Measurements from ENCODE around the gene CRIP3. TPM values are rescaled to one million over a fixed set of nuclear protein-coding genes. Genes with fewer than 3 reads are reported as not detected.
A peak's percentile ranks its signal among the peaks of the same experiment; 100 is the strongest.
"Not testable (repeated sequence)": the region's sequence is repeated elsewhere in the genome, so short reads cannot be mapped to it uniquely, and the experiment has no call there.

CRIP3 gene
- 1 to 10 TPM; 1.8 to 2.0 TPM for total RNA-seq
- 2.6 TPM for polyA plus RNA-seq (2013, experiment 1 of 2)
- polyA plus RNA-seq (2013, experiment 2 of 2), result 3.0 TPM
- 0 to 1.3 (median 0.30) reads per million in 172 experiments for total RNA-seq

DNA sequence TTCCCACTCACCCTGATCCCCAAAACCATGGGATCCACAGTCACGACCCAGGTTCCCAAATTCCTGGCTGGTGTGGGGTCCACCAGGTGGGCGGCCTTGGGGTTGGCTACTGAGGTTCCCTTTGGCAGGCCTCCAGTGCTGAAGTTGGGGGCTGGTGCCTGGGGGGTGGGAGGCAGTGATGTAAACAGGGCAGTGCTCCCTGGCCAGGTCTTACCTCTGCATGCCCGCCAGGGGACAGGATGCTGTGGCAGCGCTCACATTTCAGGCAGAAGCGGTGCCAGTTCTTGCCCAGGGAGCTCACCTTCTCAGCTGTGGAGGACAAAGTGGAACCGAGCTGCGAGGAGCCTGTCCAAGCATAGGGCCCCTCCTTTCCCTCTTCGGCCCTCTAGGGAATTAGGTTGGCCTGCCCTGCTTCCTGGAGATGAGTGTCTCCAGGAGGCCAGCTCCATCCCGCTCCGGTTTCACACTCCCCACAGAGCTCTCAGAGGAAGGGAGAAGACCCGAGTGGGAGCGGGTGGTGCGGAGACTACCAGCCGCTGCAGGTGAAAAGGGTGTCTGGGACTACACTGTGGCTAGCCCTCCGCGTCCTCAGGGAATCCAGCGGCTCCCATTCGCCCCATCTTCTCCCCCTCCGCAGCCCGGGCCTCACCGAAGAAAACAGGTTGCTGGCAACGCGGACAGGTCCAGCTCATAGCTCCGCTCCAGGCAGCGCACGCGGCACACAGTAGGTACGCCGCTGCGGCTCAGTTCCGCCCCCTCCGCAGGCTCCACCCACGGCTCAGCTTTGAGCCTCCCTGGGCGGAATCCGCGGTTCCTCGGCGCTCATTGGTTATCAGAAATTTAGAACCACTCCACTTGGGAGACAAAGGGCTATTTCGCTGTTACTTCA lies at the start of gene CRIP3:
Gene CRIP3 (minus strand): TSS at position 726 of the 889 bp plus-strand sequence. CDS start 34 bp downstream, at position 692.
- intact Hi-C loops (cut with DNase I, micrococcal nuclease), result loop anchor here (1.0 to 2.0 kb wide), 2 partner anchors 90 kb away; no protein-coding TSS in a partner anchor
- peak within 1 kb of the TSS in 1 of 2 donors; percentile 22 for H3K27ac ChIP-seq (ENCODE audit: low read depth in 1 of 2, low read length in 2 of 2)
- peak; percentile 54 for TF ChIP-seq CTCF (IDR thresholded peaks at IDR 0.05)
- Mint-ChIP-seq H3K27ac (no peak within 1 kb of the TSS), H3K9me3 (no peaks in the 10 kb centered on the region), H3K4me3 (peak within 1 kb of the TSS; percentile 82), H3K36me3 (ENCODE audit: low read depth) (no peaks in the 10 kb centered on the region), H3K4me1 (ENCODE audit: low read depth) (peaks cover 7% of the 10 kb centered on the region), H3K27me3 (no peaks in the 10 kb centered on the region)
- ATAC-seq (ENCODE audit: poor library complexity), result peak; percentile 85
- peaks cover 19% of the 10 kb centered on the region for H3K4me1 ChIP-seq (ENCODE audit: insufficient read depth, low read length)
- no peaks in the 10 kb centered on the region for H3K36me3 ChIP-seq (ENCODE audit: insufficient read depth, low read length)
- peak within 1 kb of the TSS; percentile 63 for H3K4me3 ChIP-seq (ENCODE audit: low read length)
- no peaks in the 10 kb centered on the region for H3K27me3 ChIP-seq (ENCODE audit: control insufficient read depth in 1 of 2, insufficient read depth in 2 of 2, low read length in 2 of 2)
- DNase-seq, result peak; percentile 18 to 73 (median 48)
- POLR2A ChIA-PET, result interaction anchor here (1.0 to 2.3 kb wide), 6 partner anchors 12 to 119 kb away, joined by 3 to 10 read pairs (median 4); partner anchors contain the start of genes ABCC10 and ZNF318
- no peaks in the 10 kb centered on the region for H3K9me3 ChIP-seq (ENCODE audit: control insufficient read depth in 1 of 2, insufficient read depth in 1 of 2, low read length in 2 of 2)
- CTCF ChIA-PET, result interaction anchor here (0.6 to 1.7 kb wide), 10 partner anchors 9 to 198 kb away, joined by 3 to 6 read pairs (median 3); partner anchors contain the start of gene DNPH1

GRCh38 chr6:43355862-43356590 lies 47.4 kb upstream of the CRIP3 start:
- Histone ChIP-seq H3K27me3 (ENCODE audit: control insufficient read depth in 1 of 2, insufficient read depth in 2 of 2, low read length in 2 of 2) (no peaks in the 10 kb centered on the region), H3K9me3 (ENCODE audit: control insufficient read depth in 1 of 2, insufficient read depth in 1 of 2, low read length in 2 of 2) (no peaks in the 10 kb centered on the region), H3K27ac (ENCODE audit: low read depth in 1 of 2, low read length in 2 of 2) (no peak overlapping the region), H3K36me3 (ENCODE audit: insufficient read depth, low read length) (peaks cover 82% of the 10 kb centered on the region), H3K4me3 (ENCODE audit: low read length) (no peak overlapping the region), H3K4me1 (ENCODE audit: insufficient read depth, low read length) (no peaks in the 10 kb centered on the region)
- ChIA-PET POLR2A (interaction anchor here (0.9 kb wide), 2 partner anchors 13 to 107 kb away, joined by 3 read pairs; partner anchors contain the start of gene ZNF318), CTCF (interaction anchor here (0.5 to 2.0 kb wide), 2 partner anchors 42 to 761 kb away, joined by 3 to 8 read pairs; no protein-coding TSS in a partner anchor)
- Mint-ChIP-seq H3K27me3 (no peaks in the 10 kb centered on the region), H3K27ac (no peak overlapping the region), H3K4me1 (ENCODE audit: low read depth) (peaks cover 21% of the 10 kb centered on the region), H3K36me3 (ENCODE audit: low read depth) (peaks cover 93% of the 10 kb centered on the region), H3K9me3 (no peaks in the 10 kb centered on the region), H3K4me3 (no peak overlapping the region)
- peak in 1 of 14 experiments; percentile 7 for DNase-seq
- intact Hi-C loops (cut with DNase I, micrococcal nuclease), result no loop called here
- TF ChIP-seq CTCF (IDR thresholded peaks at IDR 0.05), result no peak
- peak; percentile 39 for ATAC-seq (ENCODE audit: poor library complexity)

- H3K36me3 ChIP-seq (ENCODE audit: insufficient read depth, low read length), result peaks cover 74% of the 10 kb centered on the region
- H3K27ac Mint-ChIP-seq; DNase-seq; H3K27ac ChIP-seq (ENCODE audit: low read depth in 1 of 2, low read length in 2 of 2); POLR2A ChIA-PET; H3K4me1 ChIP-seq (ENCODE audit: insufficient read depth, low read length); H3K9me3 Mint-ChIP-seq; intact Hi-C loops (cut with DNase I, micrococcal nuclease); H3K27me3 Mint-ChIP-seq; H3K9me3 ChIP-seq (ENCODE audit: control insufficient read depth in 1 of 2, insufficient read depth in 1 of 2, low read length in 2 of 2); ATAC-seq (ENCODE audit: poor library complexity); H3K27me3 ChIP-seq (ENCODE audit: control insufficient read depth in 1 of 2, insufficient read depth in 2 of 2, low read length in 2 of 2); H3K4me3 ChIP-seq (ENCODE audit: low read length); H3K4me3 Mint-ChIP-seq: not testable (repeated sequence)
- Mint-ChIP-seq H3K4me1 (ENCODE audit: low read depth) (peaks cover 11% of the 10 kb centered on the region), H3K36me3 (ENCODE audit: low read depth) (peaks cover 57% of the 10 kb centered on the region)
- CTCF ChIA-PET, result interaction anchor here (1.0 kb wide), 1 partner anchor 46 kb away, joined by 3 read pairs; no protein-coding TSS in a partner anchor
Measured at GRCh38 chr6:43351951-43352350, 43.3 kb upstream of the CRIP3 start.

Measured in CD4-positive, alpha-beta T cell (primary cell).